HEK293T (cell line): ENCODE data around the gene LCE1D.

ENCODE experiments used
- BHLHE40 ChIP-seq: fragments of 450-650 bp; IDR thresholded peaks from 2 replicates; pipeline ENCODE4 v1.6.1; 2016; ENCODE audit warnings: mild to moderate bottlenecking, moderate library complexity, borderline replicate concordance
- CTBP1 ChIP-seq: fragments of 450-650 bp; IDR thresholded peaks from 2 replicates; pipeline ENCODE4 v1.6.1; 2016; ENCODE audit warnings: borderline replicate concordance
- ELF4 ChIP-seq: fragments of 450-650 bp; IDR thresholded peaks from 2 replicates; pipeline ENCODE4 v1.6.1; 2017; ENCODE audit warnings: antibody characterized with exemption
- FOXA1 ChIP-seq: fragments of 450-650 bp; IDR thresholded peaks from 2 replicates; pipeline ENCODE4 v1.6.1; 2016; ENCODE audit warnings: mild to moderate bottlenecking
- FOXK2 ChIP-seq: fragments of 450-650 bp; IDR thresholded peaks from 2 replicates; pipeline ENCODE4 v1.6.1; 2016; ENCODE audit warnings: mild to moderate bottlenecking
- FOXM1 ChIP-seq: fragments of 450-650 bp; IDR thresholded peaks from 2 replicates; pipeline ENCODE4 v1.6.1; 2017; ENCODE audit warnings: mild to moderate bottlenecking, borderline replicate concordance
- HDGF ChIP-seq: fragments of 450-650 bp; IDR thresholded peaks from 2 replicates; pipeline ENCODE4 v1.6.1; 2017; ENCODE audit warnings: antibody characterized with exemption, borderline replicate concordance
- LEF1 ChIP-seq: fragments of 450-650 bp; IDR thresholded peaks from 2 replicates; pipeline ENCODE4 v1.6.1; 2017; ENCODE audit warnings: mild to moderate bottlenecking, borderline replicate concordance
- SP1 ChIP-seq: fragments of 450-650 bp; IDR thresholded peaks from 2 replicates; pipeline ENCODE4 v1.6.1; 2017
- SUZ12 ChIP-seq: fragments of 450-650 bp; IDR thresholded peaks from 2 replicates; pipeline ENCODE4 v1.6.1; 2016; ENCODE audit warnings: mild to moderate bottlenecking
- TARDBP ChIP-seq: fragments of 450-650 bp; IDR thresholded peaks from 2 replicates; pipeline ENCODE4 v1.6.1; 2016
- ZNF384 ChIP-seq: fragments of 450-650 bp; IDR thresholded peaks from 2 replicates; pipeline ENCODE4 v1.6.1; 2016

- TF ChIP-seq SP1 (no peak), FOXM1 (no peak), TARDBP (no peak), BHLHE40 (no peak), LEF1 (no peak), ELF4 (no peak), ZNF384 (no peak), CTBP1 (no peak), FOXK2 (no peak), SUZ12 (no peak), HDGF (no peak), FOXA1 (no peak)
Measured at GRCh38 chr1:152842556-152842955, 46.0 kb downstream of the LCE1D start, which contains the start of gene LCE6A.
